ENCODE data around the gene VPS11. TPM values are rescaled to one million over a fixed set of nuclear protein-coding genes. Genes with fewer than 3 reads are reported as not detected.

The VPS11 gene
- total RNA-seq, 2 donors from 2014 or later, result 41.1 to 49.1 TPM

DNA sequence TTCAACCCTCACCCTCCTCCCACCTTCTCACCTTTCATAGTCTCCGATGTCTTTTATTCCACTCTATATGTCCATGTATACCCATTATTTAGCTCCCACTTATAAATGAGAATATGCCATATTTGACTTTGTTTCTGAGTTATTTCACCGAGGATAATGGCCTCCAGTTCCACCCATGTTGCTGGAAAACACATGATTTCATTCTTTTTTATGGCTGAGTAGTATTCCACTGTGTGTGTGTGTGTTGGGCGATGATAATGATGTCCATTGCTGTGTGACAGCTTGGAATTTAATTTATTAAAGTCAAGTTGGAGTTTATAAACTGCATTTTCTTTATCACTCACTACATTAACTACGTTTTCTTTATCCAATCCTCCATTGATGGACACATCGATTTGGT is 50.6 kb downstream of the VPS11 start:
- WGBS, result 96% methylated on average over 5 of the region's 5 CpGs
- intact Hi-C loops (cut with DNase I), result no loop called here

DNA sequence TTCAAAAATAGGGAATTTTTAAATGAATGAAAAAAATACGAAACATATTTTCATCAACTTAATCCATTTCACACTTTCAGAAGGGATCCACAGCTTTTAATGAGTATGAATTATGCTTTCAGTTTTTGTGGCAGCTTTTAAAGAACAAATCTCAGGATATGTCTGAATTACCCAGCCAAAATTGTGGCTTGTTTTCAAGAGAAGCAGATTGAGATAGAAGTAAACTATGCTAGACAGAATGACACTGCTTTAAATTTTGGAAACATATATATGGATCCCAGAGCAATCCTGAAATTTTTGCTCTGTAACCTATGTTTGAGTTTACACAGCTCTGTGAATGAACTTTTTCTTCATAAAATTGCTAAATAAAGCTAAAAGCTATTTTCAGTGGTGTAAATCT is 51.3 kb downstream of the VPS11 start:
- Histone ChIP-seq H3K9me3 (no peaks in the 10 kb centered on the region), H3K4me1 (replicated peaks) (peaks cover 8% of the 10 kb centered on the region), H3K4me3 (no peak overlapping the region), H3K36me3 (no peaks in the 10 kb centered on the region), H3K27ac (no peak overlapping the region), H3K27me3 (replicated peaks; ENCODE audit: insufficient read depth) (no peaks in the 10 kb centered on the region)
- TF ChIP-seq, protein P1, sequence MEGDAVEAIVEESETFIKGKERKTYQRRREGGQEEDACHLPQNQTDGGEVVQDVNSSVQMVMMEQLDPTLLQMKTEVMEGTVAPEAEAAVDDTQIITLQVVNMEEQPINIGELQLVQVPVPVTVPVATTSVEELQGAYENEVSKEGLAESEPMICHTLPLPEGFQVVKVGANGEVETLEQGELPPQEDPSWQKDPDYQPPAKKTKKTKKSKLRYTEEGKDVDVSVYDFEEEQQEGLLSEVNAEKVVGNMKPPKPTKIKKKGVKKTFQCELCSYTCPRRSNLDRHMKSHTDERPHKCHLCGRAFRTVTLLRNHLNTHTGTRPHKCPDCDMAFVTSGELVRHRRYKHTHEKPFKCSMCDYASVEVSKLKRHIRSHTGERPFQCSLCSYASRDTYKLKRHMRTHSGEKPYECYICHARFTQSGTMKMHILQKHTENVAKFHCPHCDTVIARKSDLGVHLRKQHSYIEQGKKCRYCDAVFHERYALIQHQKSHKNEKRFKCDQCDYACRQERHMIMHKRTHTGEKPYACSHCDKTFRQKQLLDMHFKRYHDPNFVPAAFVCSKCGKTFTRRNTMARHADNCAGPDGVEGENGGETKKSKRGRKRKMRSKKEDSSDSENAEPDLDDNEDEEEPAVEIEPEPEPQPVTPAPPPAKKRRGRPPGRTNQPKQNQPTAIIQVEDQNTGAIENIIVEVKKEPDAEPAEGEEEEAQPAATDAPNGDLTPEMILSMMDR (IDR thresholded peaks at IDR 0.05), result no peak
- TF ChIP-seq POLR2A (IDR thresholded peaks at IDR 0.05) (no peak), POLR2AphosphoS5 (IDR thresholded peaks at IDR 0.05) (no peak)
- DNase-seq (ENCODE audit: low spot score), result no peak
- WGBS, result 94% methylated on average over 1 of the region's 1 CpG
- intact Hi-C loops (cut with DNase I), result no loop called here

More for the DNA sequence above, 50.6 kb downstream of the VPS11 start:
- no peaks in the 10 kb centered on the region for H3K9me3 ChIP-seq
- H3K27me3 ChIP-seq (replicated peaks; ENCODE audit: insufficient read depth), result no peaks in the 10 kb centered on the region
- TF ChIP-seq POLR2AphosphoS5 (IDR thresholded peaks at IDR 0.05), result no peak
- TF ChIP-seq, protein P1 (IDR thresholded peaks at IDR 0.05), result no peak
- TF ChIP-seq POLR2A (IDR thresholded peaks at IDR 0.05), result no peak
- no peaks in the 10 kb centered on the region for H3K36me3 ChIP-seq
- H3K4me3 ChIP-seq, result no peak overlapping the region
- H3K4me1 ChIP-seq (replicated peaks), result peaks cover 8% of the 10 kb centered on the region
- H3K27ac ChIP-seq, result no peak overlapping the region
- DNase-seq (ENCODE audit: low spot score), result no peak

DNA sequence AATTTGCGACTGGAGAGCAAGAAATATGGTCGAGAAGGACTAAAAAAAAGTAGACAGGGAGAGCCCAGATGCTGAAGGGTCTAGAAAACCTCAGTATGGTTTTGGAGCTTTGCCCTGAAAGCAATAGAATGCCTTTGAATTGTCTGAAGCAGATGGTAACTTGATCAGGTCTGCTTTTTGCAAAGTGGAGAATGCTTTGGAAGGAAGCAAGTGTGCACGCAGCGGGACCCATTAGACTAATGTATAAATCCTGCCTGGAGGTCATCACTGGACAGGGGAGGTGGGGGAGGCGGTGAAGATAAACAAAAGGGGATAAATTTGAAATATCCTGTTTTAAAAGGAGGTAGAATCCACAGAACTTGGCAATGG is 53.0 kb downstream of the VPS11 start:
- DNase-seq (ENCODE audit: low spot score), result no peak
- H3K27ac ChIP-seq, result peak overlapping the region; percentile 69 to 77

DNA sequence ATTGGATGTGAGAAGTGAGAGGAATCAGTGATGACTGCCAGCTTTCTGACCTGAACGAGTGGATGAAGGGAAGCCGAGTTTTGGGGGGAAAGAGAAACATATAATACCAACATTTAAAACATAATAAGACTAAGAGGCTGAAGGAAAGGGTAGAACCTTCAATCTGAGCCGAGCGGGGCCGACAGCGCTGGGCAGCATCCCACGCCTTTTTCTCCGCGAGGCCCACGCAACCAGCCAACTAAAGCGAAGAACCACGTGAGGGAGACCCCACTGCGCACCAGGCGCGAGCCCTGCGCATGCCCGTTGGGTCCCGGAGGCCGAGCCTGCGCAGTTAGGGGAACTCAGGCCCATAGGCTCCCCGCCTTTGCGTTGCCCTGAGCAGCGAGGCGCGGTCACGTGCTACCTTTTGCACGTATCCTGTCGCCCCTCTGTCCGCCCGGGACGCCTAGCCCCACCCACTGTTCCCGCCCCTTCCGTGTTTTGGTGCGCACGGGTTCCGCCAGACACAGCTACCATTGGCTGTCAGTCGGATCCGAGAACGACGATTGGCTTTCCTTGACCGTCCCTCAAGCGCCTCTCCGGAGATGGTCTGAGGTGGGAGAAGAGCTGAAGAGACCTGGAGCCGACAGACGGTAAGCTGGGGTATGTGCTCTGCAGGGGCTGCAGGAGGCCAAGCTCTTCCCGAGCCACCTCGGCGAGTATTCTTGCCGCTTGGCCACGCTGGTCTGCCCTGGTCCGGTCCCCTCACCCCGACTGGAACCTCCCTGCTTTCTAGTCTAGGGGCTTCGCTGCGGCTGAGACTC is 53.6 kb downstream of the VPS11 start, which contains the start of gene HINFP:
TSS of gene HINFP (plus strand) at position 573 of the 803 bp plus-strand sequence. CDS start 5,365 bp downstream, outside the sequence.
- TF ChIP-seq POLR2A (IDR thresholded peaks at IDR 0.05) (peak; percentile 52), POLR2AphosphoS5 (IDR thresholded peaks at IDR 0.05) (peak; percentile 96)
- TF ChIP-seq, protein P1 (IDR thresholded peaks at IDR 0.05), result no peak
- Histone ChIP-seq H3K27me3 (replicated peaks; ENCODE audit: insufficient read depth) (no peaks in the 10 kb centered on the region), H3K36me3 (no peaks in the 10 kb centered on the region), H3K9me3 (no peaks in the 10 kb centered on the region), H3K4me3 (peak within 1 kb of the TSS; percentile 79 to 88), H3K4me1 (replicated peaks) (peaks cover 8% of the 10 kb centered on the region), H3K27ac (peak within 1 kb of the TSS; percentile 69 to 77)
- WGBS, result under 1% methylated on average over 46 of the region's 54 CpGs
- DNase-seq (ENCODE audit: low spot score), result peak; percentile 100
- intact Hi-C loops (cut with DNase I), result no loop called here

More for the DNA sequence above, 53.0 kb downstream of the VPS11 start:
- intact Hi-C loops (cut with DNase I), result no loop called here
- Histone ChIP-seq H3K9me3 (no peaks in the 10 kb centered on the region), H3K4me3 (peak overlapping the region; percentile 79 to 88), H3K27me3 (replicated peaks; ENCODE audit: insufficient read depth) (no peaks in the 10 kb centered on the region), H3K36me3 (no peaks in the 10 kb centered on the region), H3K4me1 (replicated peaks) (peaks cover 8% of the 10 kb centered on the region)
- TF ChIP-seq, protein P1 (IDR thresholded peaks at IDR 0.05), result no peak
- 12% methylated on average over 5 of the region's 5 CpGs for WGBS

DNA sequence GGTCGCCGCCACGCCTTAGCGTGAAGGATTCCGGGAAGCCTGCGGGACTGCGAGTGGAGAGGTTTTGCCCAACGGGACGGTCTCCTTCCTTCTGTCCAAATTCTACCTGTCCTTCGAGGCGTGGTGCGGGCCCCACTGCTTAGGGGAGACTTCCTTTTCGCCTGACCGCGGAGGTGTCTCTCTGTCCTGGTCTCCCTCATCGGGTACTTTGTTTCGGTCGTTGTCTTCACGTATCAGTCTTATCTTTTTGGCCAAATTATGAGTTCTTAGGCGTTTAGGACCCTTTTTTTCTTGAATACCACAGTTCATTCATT is 54.1 kb downstream of the VPS11 start:
- Histone ChIP-seq H3K9me3 (no peaks in the 10 kb centered on the region), H3K36me3 (no peaks in the 10 kb centered on the region), H3K27me3 (replicated peaks; ENCODE audit: insufficient read depth) (no peaks in the 10 kb centered on the region), H3K27ac (peak overlapping the region; percentile 68 to 77), H3K4me1 (replicated peaks) (peaks cover 8% of the 10 kb centered on the region), H3K4me3 (peak overlapping the region; percentile 79 to 88)
- DNase-seq (ENCODE audit: low spot score), result no peak
- under 1% methylated on average over 19 of the region's 20 CpGs for WGBS
- TF ChIP-seq POLR2AphosphoS5 (IDR thresholded peaks at IDR 0.05) (no peak), POLR2A (IDR thresholded peaks at IDR 0.05) (no peak)
- TF ChIP-seq, protein P1 (IDR thresholded peaks at IDR 0.05), result no peak
- intact Hi-C loops (cut with DNase I), result no loop called here
